H1 (cell line): ENCODE data around the gene SLC35G6. TPM values are rescaled to one million over a fixed set of nuclear protein-coding genes. Genes with fewer than 3 reads are reported as not detected.

Source experiments
- ATF3 ChIP-seq: IDR thresholded peaks from 2 replicates; pipeline ENCODE4 v1.6.1; 2011; ENCODE audit warnings: low read depth, mild to moderate bottlenecking, low read length; ENCODE audit not compliant: insufficient read depth
- BCL11A ChIP-seq, 2 experiments: IDR thresholded peaks; one replicate each; pipeline ENCODE4 v1.6.1; 2011; ENCODE audit warnings: low read depth in 2 of 2, low read length in 2 of 2, mild to moderate bottlenecking in 2 of 2
- CBX5 ChIP-seq: fragments of 300-800, 300-1000 bp; sonication (generic); IDR thresholded peaks from 2 replicates; pipeline ENCODE4 v1.7.1; 2016; ENCODE audit warnings: antibody characterized with exemption, low read length, low read depth
- CHD1 ChIP-seq: IDR thresholded peaks from 2 replicates; pipeline ENCODE4 v1.6.1; 2012; ENCODE audit warnings: low read depth, low read length, improper control_type of control experiment
- CHD2 ChIP-seq: IDR thresholded peaks from 2 replicates; pipeline ENCODE4 v1.6.1; 2012; ENCODE audit warnings: low read length, improper control_type of control experiment
- CREB1 ChIP-seq: IDR thresholded peaks from 2 replicates; pipeline ENCODE4 v1.6.1; 2012; ENCODE audit warnings: inconsistent platforms
- EGR1 ChIP-seq: IDR thresholded peaks from 2 replicates; pipeline ENCODE4 v1.6.1; 2011; ENCODE audit warnings: low read depth, low read length, borderline replicate concordance
- KDM1A ChIP-seq: fragments of 200-600, 300-600 bp; sonication (generic); IDR thresholded peaks from 2 replicates; pipeline ENCODE4 v1.7.1; 2016; ENCODE audit warnings: mild to moderate bottlenecking, low read length, borderline replicate concordance
- NANOG ChIP-seq: IDR thresholded peaks from 2 replicates; pipeline ENCODE4 v1.6.1; 2011; ENCODE audit warnings: low read length, low read depth, mild to moderate bottlenecking, inconsistent platforms; ENCODE audit not compliant: insufficient read depth, poor library complexity, severe bottlenecking
- NRF1 ChIP-seq: IDR thresholded peaks from 2 replicates; pipeline ENCODE4 v1.6.1; 2011; ENCODE audit warnings: mild to moderate bottlenecking, low read depth, low read length, improper control_type of control experiment
- POLR2A ChIP-seq, 2 experiments: IDR thresholded peaks; 1 replicate in 1 of 2; 2 replicates in 1 of 2; pipeline ENCODE4 v1.6.1; 2011; ENCODE audit warnings: low read depth in 2 of 2, low read length in 2 of 2, mild to moderate bottlenecking in 2 of 2; ENCODE audit errors: control extremely low read depth in 1 of 2
- SIX5 ChIP-seq: IDR thresholded peaks from 2 replicates; pipeline ENCODE4 v1.6.1; 2011; ENCODE audit warnings: mild to moderate bottlenecking, low read depth, low read length
- SP2 ChIP-seq: IDR thresholded peaks from 2 replicates; pipeline ENCODE4 v1.6.1; 2012; ENCODE audit warnings: mild to moderate bottlenecking, low read length, inconsistent platforms
- SP4 ChIP-seq: IDR thresholded peaks from 2 replicates; pipeline ENCODE4 v1.6.1; 2012; ENCODE audit warnings: low read length, inconsistent platforms
- SUZ12 ChIP-seq: fragments of 200-600 bp; sonication (generic); IDR thresholded peaks from 2 replicates; pipeline ENCODE4 v1.6.1; 2012; ENCODE audit warnings: mild to moderate bottlenecking, inconsistent platforms, low read length, moderate library complexity, mixed read lengths
- TAF1 ChIP-seq: IDR thresholded peaks from 2 replicates; pipeline ENCODE4 v1.6.1; 2011; ENCODE audit warnings: mild to moderate bottlenecking, low read depth, low read length
- TBP ChIP-seq: IDR thresholded peaks from 2 replicates; pipeline ENCODE4 v1.6.1; 2011; ENCODE audit warnings: low read depth, low read length, improper control_type of control experiment
- TCF12 ChIP-seq: IDR thresholded peaks from 2 replicates; pipeline ENCODE4 v1.6.1; 2011; ENCODE audit warnings: low read depth, mild to moderate bottlenecking, low read length
- YY1 ChIP-seq: IDR thresholded peaks from 2 replicates; pipeline ENCODE4 v1.6.1; 2011; ENCODE audit warnings: low read depth, mild to moderate bottlenecking, low read length
- ZNF274 ChIP-seq: IDR thresholded peaks from 2 replicates; pipeline ENCODE4 v1.7.0; 2012; ENCODE audit warnings: low read length, borderline replicate concordance; ENCODE audit errors: extremely low read depth
- polyA plus RNA-seq, 7 experiments: library from polyadenylated mRNA; depleted of rRNA in 3 of 7; stranded (reverse) in 5 of 7; unstranded in 2 of 7; fragments of >200 nt in 5 of 7; fragments of 200-250 nt in 2 of 7; gene quantifications; 1 replicate in 5 of 7; 2 replicates in 1 of 7; 4 replicates in 1 of 7; pipeline versions ENCODE4 v1.2.1 to v1.2.3, GENCODE V29; 2011 to 2013; ENCODE audit warnings: missing spikeins in 2 of 7, mixed read lengths in 2 of 7
- total RNA-seq: library from RNA; stranded (reverse); fragmentation: NEBNext Ultra II Directional; extraction: Animal tissue kit (Norgen Biotek cat#: 25700); gene quantifications from 2 replicates; pipeline ENCODE4 v1.2.1, GENCODE V29; 2021

The SLC35G6 gene
- total and polyA plus RNA-seq, 2 of the 8 experiments (the other 6 are each of a cell fraction or from before 2014, with no cell fraction given): 0.05 TPM; not detected in 1

DNA sequence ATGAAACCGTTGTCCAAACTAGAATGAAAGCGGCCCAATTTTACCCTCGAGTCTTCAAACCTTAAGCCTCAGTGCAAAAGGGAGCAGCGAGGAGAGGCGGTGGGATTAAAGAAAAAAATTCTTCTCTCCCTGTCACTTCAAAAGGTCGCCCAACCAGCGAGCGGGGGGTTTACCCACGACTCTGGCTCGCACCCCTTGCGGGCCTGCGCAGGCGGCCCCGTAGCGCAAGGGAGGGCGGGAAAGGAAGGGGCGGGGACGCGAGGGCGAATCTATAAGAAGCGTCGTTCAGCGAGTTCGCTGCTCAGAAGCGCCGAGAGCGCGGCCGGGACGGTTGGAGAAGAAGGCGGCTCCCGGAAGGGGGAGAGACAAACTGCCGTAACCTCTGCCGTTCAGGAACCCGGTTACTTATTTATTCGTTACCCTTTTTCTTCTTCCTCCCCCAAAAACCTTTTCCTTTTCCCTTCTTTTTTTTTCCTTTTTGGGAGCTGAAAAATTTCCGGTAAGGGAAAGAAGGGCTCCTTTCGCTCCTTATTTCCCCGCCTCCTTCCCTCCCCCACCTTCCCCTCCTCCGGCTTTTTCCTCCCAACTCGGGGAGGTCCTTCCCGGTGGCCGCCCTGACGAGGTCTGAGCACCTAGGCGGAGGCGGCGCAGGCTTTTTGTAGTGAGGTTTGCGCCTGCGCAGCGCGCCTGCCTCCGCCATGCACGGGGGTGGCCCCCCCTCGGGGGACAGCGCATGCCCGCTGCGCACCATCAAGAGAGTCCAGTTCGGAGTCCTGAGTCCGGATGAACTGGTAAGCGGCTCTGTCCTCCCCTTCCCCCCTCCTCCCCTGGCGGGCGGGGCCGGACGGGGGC lies 3.0 kb downstream of the SLC35G6 start, which contains the start of gene POLR2A (continued):
- TF ChIP-seq CBX5: no peak
- TF ChIP-seq NRF1: peak; percentile 88
- TF ChIP-seq ATF3: no peak
- peak; percentile 87; the same call in 1 of the 2 replicates for TF ChIP-seq CHD1
- TF ChIP-seq TCF12: no peak; the same call in 1 of the 2 replicates
- no peak for TF ChIP-seq ZNF274
- peak; percentile 57; the same call in 1 of the 2 replicates for TF ChIP-seq SP4
- TF ChIP-seq TBP: peak; percentile 97
- TF ChIP-seq POLR2A (IDR thresholded peaks at IDR 0.05; ENCODE audit: control extremely low read depth in 1 of 2, low read depth in 2 of 2, low read length in 2 of 2): peak; percentile 100
- TF ChIP-seq BCL11A (IDR thresholded peaks at IDR 0.05; ENCODE audit: low read depth in 2 of 2, low read length in 2 of 2): peak in 1 of 2 experiments; percentile 27
- TF ChIP-seq KDM1A: no peak
- peak; percentile 100 for TF ChIP-seq TAF1
- peak; percentile 86 for TF ChIP-seq YY1
- no peak for TF ChIP-seq SP2
- TF ChIP-seq NANOG: peak; percentile 41
- TF ChIP-seq SIX5: no peak
- peak; percentile 46; the same call in 1 of the 2 replicates for TF ChIP-seq CREB1
- TF ChIP-seq SUZ12: no peak
- TF ChIP-seq CHD2: no peak
- TF ChIP-seq EGR1: 0 out of 2 replicates have a peak, but pooled peaks have one; percentile 53
